ENCODE data around the gene IP6K1.
"Not testable (repeated sequence)": the region's sequence is repeated elsewhere in the genome, so short reads cannot be mapped to it uniquely, and the experiment has no call there.

IP6K1 gene

DNA sequence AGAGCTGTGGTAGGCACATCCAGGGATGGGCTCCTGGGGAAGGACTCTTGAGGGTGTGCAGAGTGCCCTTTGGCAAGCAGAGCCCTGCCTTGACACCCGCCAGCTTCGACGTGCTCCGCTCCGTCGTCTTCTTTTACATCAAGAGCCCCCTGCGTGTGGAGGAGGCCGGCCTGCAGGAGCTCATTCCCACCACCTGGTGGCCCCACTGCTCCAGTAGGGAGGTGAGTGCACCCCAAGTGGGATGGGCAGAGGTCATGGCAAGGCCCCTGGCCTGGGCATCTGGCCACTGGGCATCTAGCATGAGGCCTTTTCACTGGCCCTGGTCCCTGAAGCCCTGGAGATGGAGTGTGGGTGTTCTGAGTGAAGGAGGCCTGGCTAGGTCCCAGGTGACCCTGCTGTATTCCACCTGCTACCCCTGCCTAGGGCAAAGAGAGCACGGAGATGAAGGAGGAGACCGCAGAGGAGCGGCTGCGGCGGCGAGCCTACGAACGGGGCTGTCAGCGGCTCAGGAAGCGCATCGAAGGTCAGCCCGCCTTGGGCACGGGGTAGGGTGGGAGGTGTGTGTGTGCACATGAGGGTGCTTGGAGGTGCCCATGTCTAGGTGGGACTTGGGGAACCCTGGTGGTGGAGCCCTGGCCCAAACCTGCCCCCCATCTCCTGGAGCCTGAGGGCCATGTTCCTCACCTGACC, 84.8 kb downstream of the IP6K1 start:
- H3K4me3 ChIP-seq (ENCODE audit: insufficient read depth, low read depth, low read length): no peak overlapping the region

GRCh38 chr3:49700453-49701128, 85.8 kb downstream of the IP6K1 start:
- H3K27me3 ChIP-seq (ENCODE audit: control insufficient read depth, insufficient read depth, low read length, poor library complexity, severe bottlenecking): no peaks in the 10 kb centered on the region
- no peaks in the 10 kb centered on the region for H3K9me3 ChIP-seq (ENCODE audit: control insufficient read depth, low read length)
- H3K36me3 ChIP-seq (ENCODE audit: control insufficient read depth, insufficient read depth, low read length): peaks cover 8% of the 10 kb centered on the region
- H3K4me3 ChIP-seq (ENCODE audit: insufficient read depth, low read depth, low read length): no peak overlapping the region
- H3K27ac ChIP-seq (ENCODE audit: insufficient read depth, low read depth, low read length, poor library complexity, severe bottlenecking): no peak overlapping the region
- WGBS, 2 experiments: 80 to 85% methylated on average over 13 of the region's 13 CpGs
- peaks cover 6% of the 10 kb centered on the region for H3K4me1 ChIP-seq (ENCODE audit: control insufficient read depth, insufficient read depth, low read length)

More for the DNA sequence above, 84.8 kb downstream of the IP6K1 start:
- no peaks in the 10 kb centered on the region for H3K9me3 ChIP-seq (ENCODE audit: control insufficient read depth, low read length)
- WGBS, 2 experiments: 80 to 82% methylated on average over 21 of the region's 21 CpGs
- H3K4me1 ChIP-seq (ENCODE audit: control insufficient read depth, insufficient read depth, low read length): peaks cover 6% of the 10 kb centered on the region
- H3K36me3 ChIP-seq (ENCODE audit: control insufficient read depth, insufficient read depth, low read length): peaks cover 8% of the 10 kb centered on the region
- H3K27ac ChIP-seq (ENCODE audit: insufficient read depth, low read depth, low read length, poor library complexity, severe bottlenecking): no peak overlapping the region
- H3K27me3 ChIP-seq (ENCODE audit: control insufficient read depth, insufficient read depth, low read length, poor library complexity, severe bottlenecking): no peaks in the 10 kb centered on the region

DNA sequence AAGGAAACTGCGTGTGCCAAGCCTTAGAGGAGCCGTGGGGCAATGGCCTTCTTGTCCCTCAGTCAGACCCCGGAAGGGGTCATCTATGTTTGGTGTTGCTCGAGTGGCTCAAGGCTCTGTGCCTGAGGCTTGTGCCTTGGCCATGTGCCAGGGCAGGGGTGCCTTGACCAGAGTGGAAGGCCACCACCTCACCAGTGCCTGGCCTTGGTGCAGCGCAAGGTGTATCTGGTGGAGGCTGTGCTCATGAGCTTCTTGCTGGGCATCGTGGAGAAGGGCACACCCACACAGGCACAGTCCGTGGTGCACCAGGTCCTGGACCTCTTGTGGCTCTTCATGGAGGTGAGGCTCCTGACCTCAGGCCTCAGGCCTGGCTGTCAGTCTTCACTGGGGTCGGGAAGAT, 86.3 kb downstream of the IP6K1 start:
- H3K36me3 ChIP-seq (ENCODE audit: control insufficient read depth, insufficient read depth, low read length): peaks cover 8% of the 10 kb centered on the region
- 92 to 95% methylated on average over 8 of the region's 8 CpGs for WGBS, 2 experiments

GRCh38 chr3:49699281-49699979, 86.9 kb downstream of the IP6K1 start:
- Histone ChIP-seq H3K36me3 (ENCODE audit: control insufficient read depth, insufficient read depth, low read length) (peaks cover 8% of the 10 kb centered on the region), H3K4me1 (ENCODE audit: control insufficient read depth, insufficient read depth, low read length) (peaks cover 6% of the 10 kb centered on the region), H3K4me3 (ENCODE audit: insufficient read depth, low read depth, low read length) (no peak overlapping the region), H3K9me3 (ENCODE audit: control insufficient read depth, low read length) (no peaks in the 10 kb centered on the region), H3K27ac (ENCODE audit: insufficient read depth, low read depth, low read length, poor library complexity, severe bottlenecking) (no peak overlapping the region), H3K27me3 (ENCODE audit: control insufficient read depth, insufficient read depth, low read length, poor library complexity, severe bottlenecking) (no peaks in the 10 kb centered on the region)
- WGBS, 2 experiments: 94 to 95% methylated on average over 16 of the region's 16 CpGs

More for the DNA sequence above, 86.3 kb downstream of the IP6K1 start:
- Histone ChIP-seq H3K4me1 (ENCODE audit: control insufficient read depth, insufficient read depth, low read length) (peaks cover 6% of the 10 kb centered on the region), H3K4me3 (ENCODE audit: insufficient read depth, low read depth, low read length) (no peak overlapping the region), H3K27ac (ENCODE audit: insufficient read depth, low read depth, low read length, poor library complexity, severe bottlenecking) (no peak overlapping the region), H3K9me3 (ENCODE audit: control insufficient read depth, low read length) (no peaks in the 10 kb centered on the region), H3K27me3 (ENCODE audit: control insufficient read depth, insufficient read depth, low read length, poor library complexity, severe bottlenecking) (no peaks in the 10 kb centered on the region)

GRCh38 chr3:49695350-49696015, 90.9 kb downstream of the IP6K1 start:
- not testable (repeated sequence) for H3K4me3 ChIP-seq (ENCODE audit: insufficient read depth, low read depth, low read length); H3K27ac ChIP-seq (ENCODE audit: insufficient read depth, low read depth, low read length, poor library complexity, severe bottlenecking); H3K27me3 ChIP-seq (ENCODE audit: control insufficient read depth, insufficient read depth, low read length, poor library complexity, severe bottlenecking); H3K9me3 ChIP-seq (ENCODE audit: control insufficient read depth, low read length); H3K36me3 ChIP-seq (ENCODE audit: control insufficient read depth, insufficient read depth, low read length); H3K4me1 ChIP-seq (ENCODE audit: control insufficient read depth, insufficient read depth, low read length)
- 95 to 98% methylated on average over 3 to 4 of the region's 4 CpGs for WGBS, 2 experiments

GRCh38 chr3:49694409-49695070, 91.8 kb downstream of the IP6K1 start:
- WGBS, 2 experiments: 77% methylated on average over 6 of the region's 6 CpGs
- not testable (repeated sequence) for H3K27ac ChIP-seq (ENCODE audit: insufficient read depth, low read depth, low read length, poor library complexity, severe bottlenecking); H3K4me1 ChIP-seq (ENCODE audit: control insufficient read depth, insufficient read depth, low read length); H3K27me3 ChIP-seq (ENCODE audit: control insufficient read depth, insufficient read depth, low read length, poor library complexity, severe bottlenecking); H3K9me3 ChIP-seq (ENCODE audit: control insufficient read depth, low read length); H3K4me3 ChIP-seq (ENCODE audit: insufficient read depth, low read depth, low read length); H3K36me3 ChIP-seq (ENCODE audit: control insufficient read depth, insufficient read depth, low read length)

GRCh38 chr3:49691481-49691880, 94.9 kb downstream of the IP6K1 start:
- H3K4me3 ChIP-seq (ENCODE audit: insufficient read depth, low read depth, low read length); H3K27me3 ChIP-seq (ENCODE audit: control insufficient read depth, insufficient read depth, low read length, poor library complexity, severe bottlenecking); H3K4me1 ChIP-seq (ENCODE audit: control insufficient read depth, insufficient read depth, low read length); H3K27ac ChIP-seq (ENCODE audit: insufficient read depth, low read depth, low read length, poor library complexity, severe bottlenecking); H3K9me3 ChIP-seq (ENCODE audit: control insufficient read depth, low read length); H3K36me3 ChIP-seq (ENCODE audit: control insufficient read depth, insufficient read depth, low read length): not testable (repeated sequence)
- 90 to 93% methylated on average over 3 of the region's 3 CpGs for WGBS, 2 experiments

GRCh38 chr3:49690856-49691255, 95.5 kb downstream of the IP6K1 start:
- H3K4me1 ChIP-seq (ENCODE audit: control insufficient read depth, insufficient read depth, low read length); H3K27me3 ChIP-seq (ENCODE audit: control insufficient read depth, insufficient read depth, low read length, poor library complexity, severe bottlenecking); H3K27ac ChIP-seq (ENCODE audit: insufficient read depth, low read depth, low read length, poor library complexity, severe bottlenecking); H3K9me3 ChIP-seq (ENCODE audit: control insufficient read depth, low read length); H3K36me3 ChIP-seq (ENCODE audit: control insufficient read depth, insufficient read depth, low read length); H3K4me3 ChIP-seq (ENCODE audit: insufficient read depth, low read depth, low read length): not testable (repeated sequence)
- WGBS, 2 experiments: 93 to 96% methylated on average over 3 of the region's 3 CpGs

GRCh38 chr3:49689908-49690624, 96.3 kb downstream of the IP6K1 start:
- 18 to 22% methylated on average over 16 of the region's 16 CpGs for WGBS, 2 experiments

More at GRCh38 chr3:49689908-49690624, 96.3 kb downstream of the IP6K1 start:
- H3K27ac ChIP-seq (ENCODE audit: insufficient read depth, low read depth, low read length, poor library complexity, severe bottlenecking); H3K4me1 ChIP-seq (ENCODE audit: control insufficient read depth, insufficient read depth, low read length); H3K27me3 ChIP-seq (ENCODE audit: control insufficient read depth, insufficient read depth, low read length, poor library complexity, severe bottlenecking); H3K36me3 ChIP-seq (ENCODE audit: control insufficient read depth, insufficient read depth, low read length); H3K9me3 ChIP-seq (ENCODE audit: control insufficient read depth, low read length): not testable (repeated sequence)
- H3K4me3 ChIP-seq (ENCODE audit: insufficient read depth, low read depth, low read length): peak overlapping the region; percentile 82
